Smooth muscle cell (in vitro differentiated cells): ENCODE measurements around the gene AUP1. TPM values are rescaled to one million over a fixed set of nuclear protein-coding genes. Genes with fewer than 3 reads are reported as not detected.
A peak's percentile ranks its signal among the peaks of the same experiment; 100 is the strongest.

Source experiments
- DNase-seq: peaks from one replicate; lab custom pipeline; 2025; ENCODE audit not compliant: unreplicated experiment; lab: John Stamatoyannopoulos, UW
- H2AFZ ChIP-seq: fragments of 200-600 bp; sonication (generic); 2 replicates; pipeline ENCODE4 v1.6.0; 2016; ENCODE audit warnings: antibody characterized with exemption, low read depth, mild to moderate bottlenecking
- H3F3A ChIP-seq: fragments of 200-600 bp; sonication (generic); 2 replicates; pipeline ENCODE4 v1.6.0; 2017; ENCODE audit warnings: antibody characterized with exemption, low read depth
- H3K27ac ChIP-seq: fragments of 200-600 bp; sonication (generic); 2 replicates; pipeline ENCODE4 v1.5.1; 2016; ENCODE audit warnings: low read depth, mild to moderate bottlenecking
- H3K27me3 ChIP-seq: fragments of 200-600 bp; sonication (generic); 2 replicates; pipeline ENCODE4 v1.6.1; 2016; ENCODE audit warnings: low read depth, mild to moderate bottlenecking
- H3K36me3 ChIP-seq: fragments of 200-600 bp; sonication (generic); 2 replicates; pipeline ENCODE4 v1.5.1; 2016; ENCODE audit warnings: low read depth
- H3K4me1 ChIP-seq: fragments of 200-600 bp; sonication (generic); 2 replicates; pipeline ENCODE4 v1.5.1; 2016; ENCODE audit warnings: low read depth
- H3K4me2 ChIP-seq: fragments of 200-600 bp; sonication (generic); 2 replicates; pipeline ENCODE4 v1.6.0; 2016; ENCODE audit warnings: mild to moderate bottlenecking
- H3K4me3 ChIP-seq: fragments of 200-600 bp; sonication (generic); 2 replicates; pipeline ENCODE4 v1.5.1; 2016; ENCODE audit warnings: mild to moderate bottlenecking
- H3K79me2 ChIP-seq: fragments of 200-600 bp; sonication (generic); 2 replicates; pipeline ENCODE4 v1.6.0; 2016; ENCODE audit warnings: low read depth, mild to moderate bottlenecking
- H3K9ac ChIP-seq: fragments of 200-600 bp; sonication (generic); 2 replicates; pipeline ENCODE4 v1.6.0; 2016; ENCODE audit warnings: low read depth
- H3K9me3 ChIP-seq: fragments of 200-600 bp; sonication (generic); replicated peaks from 2 replicates; pipeline ENCODE4 v1.5.1; 2016; ENCODE audit warnings: low read depth
- H4K20me1 ChIP-seq: fragments of 200-600 bp; sonication (generic); 2 replicates; pipeline ENCODE4 v1.6.0; 2016; ENCODE audit warnings: low read depth
- CTCF ChIP-seq: fragments of 200-600 bp; sonication (generic); IDR thresholded peaks from 2 replicates; pipeline ENCODE4 v1.5.1; 2017; ENCODE audit warnings: borderline replicate concordance, mild to moderate bottlenecking, antibody characterized with exemption; ENCODE audit not compliant: insufficient read depth, poor library complexity, severe bottlenecking
- WGBS: methylation state at CpG from one replicate; pipeline ENCODE4 v1.1.7; 2016; ENCODE audit warnings: low lambda C conversion rate; 5-methylcytosine and 5-hydroxymethylcytosine counted together
- polyA plus RNA-seq: library from polyadenylated mRNA; unstranded; fragments of >200 nt; fragmentation: Nextera tagmentation; extraction: Ambion mirVana; gene quantifications from 2 replicates; pipeline ENCODE4 v1.2.1, GENCODE V29; 2016
- total RNA-seq: library from RNA; depleted of rRNA; stranded (reverse); fragments of >200 nt; gene quantifications from 2 replicates; pipeline ENCODE4 v1.2.3, GENCODE V29; 2014

AUP1 gene
- total and polyA plus RNA-seq, 2 experiments from 2014 or later = 104 to 138 TPM

GRCh38 chr2:74551530-74551929, 22.0 kb upstream of the AUP1 start:
- Histone ChIP-seq H3K27me3 (no peaks in the 10 kb centered on the region), H3K4me2 (peak overlapping the region; percentile 98), H3K27ac (peak overlapping the region; percentile 81), H2AFZ (no peak overlapping the region), H3K4me1 (peaks cover 29% of the 10 kb centered on the region), H3F3A (peaks cover 8% of the 10 kb centered on the region), H3K9ac (peak overlapping the region; percentile 91), H3K9me3 (no peaks in the 10 kb centered on the region), H3K79me2 (peaks cover 59% of the 10 kb centered on the region), H4K20me1 (peaks cover 45% of the 10 kb centered on the region), H3K36me3 (no peaks in the 10 kb centered on the region), H3K4me3 (no peak overlapping the region)
- no peak for TF ChIP-seq CTCF
- no peak for DNase-seq

- no peak for DNase-seq
- Histone ChIP-seq H3K9me3 (no peaks in the 10 kb centered on the region), H3F3A (peaks cover 8% of the 10 kb centered on the region), H3K27me3 (no peaks in the 10 kb centered on the region), H2AFZ (no peak overlapping the region), H3K27ac (peak overlapping the region; percentile 37), H3K9ac (no peak overlapping the region), H3K36me3 (no peaks in the 10 kb centered on the region), H3K4me3 (no peak overlapping the region), H3K79me2 (peaks cover 59% of the 10 kb centered on the region), H3K4me1 (peaks cover 23% of the 10 kb centered on the region), H3K4me2 (peak overlapping the region; percentile 98), H4K20me1 (peaks cover 50% of the 10 kb centered on the region)
- WGBS = 65% methylated on average over 7 of the region's 7 CpGs
- TF ChIP-seq CTCF = no peak
Measured at GRCh38 chr2:74550231-74550630, 20.7 kb upstream of the AUP1 start.

GRCh38 chr2:74548900-74549826, 19.7 kb upstream of the AUP1 start:
- Histone ChIP-seq H3K27me3 (no peaks in the 10 kb centered on the region), H3K4me1 (peaks cover 23% of the 10 kb centered on the region), H3K9ac (no peak overlapping the region), H3K36me3 (peaks cover 3% of the 10 kb centered on the region), H3K79me2 (peaks cover 53% of the 10 kb centered on the region), H3F3A (peaks cover 8% of the 10 kb centered on the region), H3K4me2 (peak overlapping the region; percentile 98), H3K9me3 (no peaks in the 10 kb centered on the region), H4K20me1 (peaks cover 61% of the 10 kb centered on the region), H2AFZ (peak overlapping the region; percentile 73), H3K4me3 (peak overlapping the region; percentile 68), H3K27ac (peak overlapping the region; percentile 37)
- 3% methylated on average over 78 of the region's 85 CpGs for WGBS
- TF ChIP-seq CTCF = no peak
- DNase-seq = no peak
